Activated CD8-positive, alpha-beta memory T cell treated with anti-CD3 and anti-CD28 coated beads, Interleukin-2, amount 10 ng/mL, durations not matched to agents 7 days and 5 days (primary cell): ENCODE data around the gene RIN1. TPM values are rescaled to one million over a fixed set of nuclear protein-coding genes. Genes with fewer than 3 reads are reported as not detected.
"Not testable (repeated sequence)": the region's sequence is repeated elsewhere in the genome, so short reads cannot be mapped to it uniquely, and the experiment has no call there.

Experiments used
- ATAC-seq: fragments of 150-1000 bp; cut with Tn5 transposase; one replicate; pipeline ENCODE4 v1.10.0; 2021; ENCODE audit warnings: moderate library complexity
- CTCF ChIA-PET: fragments of 350-600 bp; sonication (Branson Sonifier 250); formaldehyde crosslinking; loops from one replicate; lab custom pipeline; 2021; ENCODE audit warnings: antibody characterized with exemption; lab: Charles Lee
- DNase-seq: peaks from one replicate; pipeline ENCODE4 v3.0.0-alpha.2; 2020
- H3K27ac Mint-ChIP-seq: one replicate; pipeline ENCODE4 v1.8.0; 2021; ENCODE audit warnings: mild to moderate bottlenecking, mixed read lengths
- H3K27me3 Mint-ChIP-seq: one replicate; pipeline ENCODE4 v1.8.0; 2021; ENCODE audit warnings: mixed read lengths
- H3K36me3 Mint-ChIP-seq: one replicate; pipeline ENCODE4 v1.8.0; 2021; ENCODE audit warnings: mild to moderate bottlenecking, mixed read lengths
- H3K4me1 Mint-ChIP-seq: one replicate; pipeline ENCODE4 v1.8.0; 2021; ENCODE audit warnings: mixed read lengths
- H3K4me3 Mint-ChIP-seq: one replicate; pipeline ENCODE4 v1.8.0; 2021; ENCODE audit warnings: mild to moderate bottlenecking, moderate library complexity, mixed read lengths
- H3K9me3 Mint-ChIP-seq: one replicate; pipeline ENCODE4 v1.8.0; 2022; ENCODE audit warnings: low read depth, mixed read lengths
- total RNA-seq, 2 experiments: library from RNA; stranded (reverse); gene quantifications; one replicate each; pipeline ENCODE4 v1.2.3, GENCODE V29; 2021

Gene RIN1
- 1 to 10 TPM in 1 of 2 experiments, under 1 TPM in 1; 0.68 to 2.5 TPM for total RNA-seq

DNA sequence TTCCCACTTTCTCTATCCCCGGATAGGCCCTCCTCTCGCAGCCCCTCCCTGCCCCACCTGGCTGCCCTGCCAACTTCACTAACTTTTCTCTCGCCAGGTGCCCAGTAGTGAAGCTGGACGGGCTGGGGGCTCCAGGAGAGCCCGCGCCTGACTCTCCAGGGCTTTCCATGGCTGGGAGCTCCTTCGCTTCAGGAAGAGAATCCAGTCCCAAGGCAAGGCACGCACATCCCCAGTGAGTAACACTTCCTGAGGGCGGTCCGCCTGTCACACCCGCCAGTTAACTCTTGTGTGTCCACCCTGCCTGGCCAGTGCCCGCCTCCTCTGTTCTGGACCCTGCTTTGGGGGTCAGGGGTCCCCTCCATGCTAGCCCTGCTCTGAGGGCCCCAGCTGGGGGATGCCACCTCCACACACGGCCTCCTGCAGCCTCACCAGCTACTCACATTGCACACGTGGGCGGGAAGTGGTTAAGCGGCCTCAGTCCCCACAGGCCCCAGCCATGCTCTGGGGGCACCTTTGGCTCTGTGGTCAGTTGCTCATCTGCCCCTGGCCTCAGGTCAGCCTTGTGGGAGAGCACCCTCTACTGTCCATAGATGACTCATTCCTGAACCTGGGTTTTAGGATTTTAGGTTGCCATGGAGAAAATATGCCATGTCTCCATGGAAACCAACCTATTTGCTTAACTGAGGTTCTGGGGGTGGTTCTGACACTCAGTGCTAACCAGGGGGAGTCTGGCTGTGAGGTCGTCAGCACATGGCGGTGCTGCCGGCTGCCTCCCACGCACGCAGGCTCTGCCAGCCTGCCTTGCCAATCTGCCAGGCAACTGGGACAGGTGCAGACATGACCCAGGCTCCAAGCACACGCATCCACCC is at the start of gene RIN1:
RIN1 (minus strand) TSS at position 201 of the 869 bp plus-strand sequence; CDS start at position 169, 32 bp downstream.
- peak within 1 kb of the TSS; percentile 68 for H3K27ac Mint-ChIP-seq
- CTCF ChIA-PET = interaction anchor here (0.8 to 8.7 kb wide), 7 partner anchors 8 to 49 kb away, joined by 3 to 174 read pairs (median 5); partner anchors contain the start of genes BRMS1, CD248, TMEM151A and YIF1A
- peaks cover 36% of the 10 kb centered on the region for H3K4me1 Mint-ChIP-seq
- no peaks in the 10 kb centered on the region for H3K9me3 Mint-ChIP-seq
- H3K36me3 Mint-ChIP-seq = peaks cover 22% of the 10 kb centered on the region
- peak within 1 kb of the TSS; percentile 26 for H3K4me3 Mint-ChIP-seq
- ATAC-seq (peak; percentile 80), DNase-seq (peak; percentile 90)
- H3K27me3 Mint-ChIP-seq = no peaks in the 10 kb centered on the region

GRCh38 chr11:66384316-66384715 is 48.1 kb upstream of the RIN1 start:
- not testable (repeated sequence) for ATAC-seq, H3K36me3 Mint-ChIP-seq, H3K4me1 Mint-ChIP-seq, H3K27ac Mint-ChIP-seq, H3K9me3 Mint-ChIP-seq, DNase-seq, H3K4me3 Mint-ChIP-seq
- CTCF ChIA-PET = interaction anchor here (0.7 to 7.3 kb wide), 9 partner anchors 12 to 103 kb away, joined by 3 to 88 read pairs (median 4); partner anchors contain the start of genes B4GAT1, BRMS1, MRPL11 and SLC29A2
- H3K27me3 Mint-ChIP-seq = peaks cover 13% of the 10 kb centered on the region

DNA sequence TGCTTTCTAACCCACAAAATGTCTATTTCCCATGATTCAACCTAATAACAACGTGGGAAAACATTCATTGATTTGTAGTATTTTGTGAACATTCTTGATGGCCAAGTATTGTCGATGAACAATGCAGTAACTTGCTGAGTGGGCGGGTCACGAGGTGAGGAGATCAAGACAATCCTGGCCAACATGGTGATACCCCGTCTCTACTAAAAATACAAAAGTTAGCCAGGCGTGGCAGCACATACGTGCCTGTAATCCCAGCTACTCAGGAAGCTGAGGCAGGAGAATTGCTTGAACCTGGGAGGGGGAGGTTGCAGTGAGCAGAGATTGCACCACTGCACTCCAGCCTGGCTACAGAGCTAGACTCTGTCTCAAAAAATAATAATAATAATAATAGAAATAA is 44.0 kb upstream of the RIN1 start:
- not testable (repeated sequence) for H3K36me3 Mint-ChIP-seq, H3K9me3 Mint-ChIP-seq, H3K4me3 Mint-ChIP-seq, ATAC-seq, H3K4me1 Mint-ChIP-seq, H3K27ac Mint-ChIP-seq, DNase-seq
- CTCF ChIA-PET = interaction anchor here (0.8 to 1.6 kb wide), 3 partner anchors 9 to 29 kb away, joined by 3 to 15 read pairs (median 5); no protein-coding TSS in a partner anchor
- peaks cover 17% of the 10 kb centered on the region for H3K27me3 Mint-ChIP-seq

GRCh38 chr11:66373690-66374287 is 37.6 kb upstream of the RIN1 start:
- not testable (repeated sequence) for H3K9me3 Mint-ChIP-seq, H3K27ac Mint-ChIP-seq, H3K36me3 Mint-ChIP-seq, H3K4me3 Mint-ChIP-seq, H3K27me3 Mint-ChIP-seq, ATAC-seq, DNase-seq
- peaks cover 19% of the 10 kb centered on the region for H3K4me1 Mint-ChIP-seq
- CTCF ChIA-PET = interaction anchor here (1.1 to 5.5 kb wide), 4 partner anchors 10 to 62 kb away, joined by 3 to 39 read pairs (median 16); no protein-coding TSS in a partner anchor

- ATAC-seq (no peak), DNase-seq (no peak)
- H3K36me3 Mint-ChIP-seq = no peaks in the 10 kb centered on the region
- peaks cover 10% of the 10 kb centered on the region for H3K27me3 Mint-ChIP-seq
- no peak overlapping the region for H3K27ac Mint-ChIP-seq
- CTCF ChIA-PET = interaction anchor here (1.2 to 5.5 kb wide), 5 partner anchors 9 to 62 kb away, joined by 3 to 39 read pairs (median 21); no protein-coding TSS in a partner anchor
- no peak overlapping the region for H3K4me3 Mint-ChIP-seq
- peaks cover 19% of the 10 kb centered on the region for H3K4me1 Mint-ChIP-seq
- H3K9me3 Mint-ChIP-seq = no peaks in the 10 kb centered on the region
Observed at GRCh38 chr11:66373265-66373664, 37.0 kb upstream of the RIN1 start.

GRCh38 chr11:66371627-66372415 is 35.6 kb upstream of the RIN1 start, which contains the start of gene SLC29A2:
Gene SLC29A2 (minus strand): TSS chr11:66371760. CDS start chr11:66371591, 169 bp downstream.
- peaks cover 6% of the 10 kb centered on the region for H3K27me3 Mint-ChIP-seq
- DNase-seq (peak; percentile 89), ATAC-seq (peak; percentile 89)
- no peaks in the 10 kb centered on the region for H3K9me3 Mint-ChIP-seq
- CTCF ChIA-PET = interaction anchor here (0.8 to 3.7 kb wide), 14 partner anchors 8 to 700 kb away, joined by 3 to 30 read pairs (median 5); partner anchors contain the start of genes B4GAT1, MRPL11 and YIF1A
- peak within 1 kb of the TSS; percentile 92 for H3K27ac Mint-ChIP-seq
- peak within 1 kb of the TSS; percentile 76 for H3K4me3 Mint-ChIP-seq
- no peaks in the 10 kb centered on the region for H3K36me3 Mint-ChIP-seq
- peaks cover 19% of the 10 kb centered on the region for H3K4me1 Mint-ChIP-seq

- H3K36me3 Mint-ChIP-seq = no peaks in the 10 kb centered on the region
- DNase-seq (no peak), ATAC-seq (no peak)
- peaks cover 19% of the 10 kb centered on the region for H3K4me1 Mint-ChIP-seq
- CTCF ChIA-PET = interaction anchor here (0.9 kb wide), 1 partner anchor 58 kb away, joined by 3 read pairs; no protein-coding TSS in a partner anchor
- H3K9me3 Mint-ChIP-seq = no peaks in the 10 kb centered on the region
- no peaks in the 10 kb centered on the region for H3K27me3 Mint-ChIP-seq
- no peak overlapping the region for H3K4me3 Mint-ChIP-seq
- H3K27ac Mint-ChIP-seq = no peak overlapping the region
Observed at GRCh38 chr11:66369073-66369894, 33.0 kb upstream of the RIN1 start.

DNA sequence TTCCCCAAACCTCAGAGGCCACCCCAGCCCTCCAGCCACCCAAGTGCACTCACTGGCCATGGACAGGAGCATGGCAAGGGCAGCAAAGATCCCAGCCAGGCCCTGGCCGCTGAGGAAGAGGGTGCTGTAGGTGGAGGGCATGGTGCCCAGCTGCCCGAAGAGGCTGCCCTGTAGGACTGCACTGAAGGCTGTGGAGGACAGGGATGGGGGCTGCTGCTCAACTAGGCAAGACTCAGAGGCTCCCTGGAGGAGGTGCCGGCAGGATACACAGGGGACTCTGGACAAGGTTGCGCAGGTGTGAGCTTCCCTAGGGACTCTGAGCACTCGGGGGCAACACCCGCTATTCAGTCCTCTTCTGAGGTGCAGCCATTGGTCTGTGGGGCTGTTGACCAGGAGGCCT is 32.2 kb upstream of the RIN1 start:
- ATAC-seq = no peak
- Mint-ChIP-seq H3K27ac (no peak overlapping the region), H3K9me3 (no peaks in the 10 kb centered on the region), H3K36me3 (no peaks in the 10 kb centered on the region), H3K4me1 (peaks cover 19% of the 10 kb centered on the region), H3K4me3 (no peak overlapping the region), H3K27me3 (no peaks in the 10 kb centered on the region)
- CTCF ChIA-PET = interaction anchor here (1.0 kb wide), 1 partner anchor 17 kb away, joined by 3 read pairs; no protein-coding TSS in a partner anchor
- no peak for DNase-seq

GRCh38 chr11:66367561-66368312 is 31.5 kb upstream of the RIN1 start:
- CTCF ChIA-PET = interaction anchor here (1.0 kb wide), 1 partner anchor 18 kb away, joined by 3 read pairs; no protein-coding TSS in a partner anchor
- Mint-ChIP-seq H3K36me3 (no peaks in the 10 kb centered on the region), H3K27me3 (no peaks in the 10 kb centered on the region), H3K9me3 (no peaks in the 10 kb centered on the region), H3K4me3 (no peak overlapping the region), H3K27ac (no peak overlapping the region), H3K4me1 (peaks cover 17% of the 10 kb centered on the region)
- DNase-seq = no peak
- no peak for ATAC-seq

- Mint-ChIP-seq H3K4me3 (no peak overlapping the region), H3K9me3 (no peaks in the 10 kb centered on the region), H3K27ac (no peak overlapping the region), H3K27me3 (no peaks in the 10 kb centered on the region), H3K36me3 (no peaks in the 10 kb centered on the region), H3K4me1 (peaks cover 11% of the 10 kb centered on the region)
- DNase-seq (no peak), ATAC-seq (no peak)
- CTCF ChIA-PET = interaction anchor here (0.9 to 3.1 kb wide), 4 partner anchors 11 to 78 kb away, joined by 3 to 9 read pairs (median 6); partner anchors contain the start of gene YIF1A
Observed at GRCh38 chr11:66366844-66367477, 30.7 kb upstream of the RIN1 start.
